Muscle layer of colon (tissue), 2 donors: Measurements from ENCODE around the gene NRROS.
"Not testable (repeated sequence)": the region's sequence is repeated elsewhere in the genome, so short reads cannot be mapped to it uniquely, and the experiment has no call there.

Experiments
- H3K27ac ChIP-seq: one replicate; pipeline ENCODE4 v1.7.0; 2013; ENCODE audit warnings: low read depth, mild to moderate bottlenecking, low read length, moderate library complexity
- H3K27me3 ChIP-seq, 2 donors: one replicate each; pipeline ENCODE4 v1.7.0; 2013; ENCODE audit warnings: low read length in 2 of 2, mild to moderate bottlenecking in 2 of 2; ENCODE audit not compliant: insufficient read depth in 2 of 2, control insufficient read depth in 1 of 2
- H3K36me3 ChIP-seq: one replicate; pipeline ENCODE4 v1.7.0; 2013; ENCODE audit warnings: mild to moderate bottlenecking, low read length; ENCODE audit not compliant: insufficient read depth
- H3K4me1 ChIP-seq: one replicate; pipeline ENCODE4 v1.7.0; 2013; ENCODE audit warnings: mild to moderate bottlenecking, low read length; ENCODE audit not compliant: insufficient read depth
- H3K4me3 ChIP-seq, 2 donors: one replicate each; pipeline ENCODE4 v1.7.0; 2013; ENCODE audit warnings: low read length in 2 of 2, low read depth in 1 of 2, mild to moderate bottlenecking in 1 of 2, moderate library complexity in 1 of 2
- H3K9ac ChIP-seq: one replicate; pipeline ENCODE4 v1.7.0; 2013; ENCODE audit warnings: low read length
- H3K9me3 ChIP-seq: one replicate; pipeline ENCODE4 v1.7.0; 2013; ENCODE audit warnings: mild to moderate bottlenecking, low read length
- donor health status: abdominal sarcoma.
- donor health status: Adenocarcinoma of cecum.

NRROS gene

GRCh38 chr3:196639483-196640296 lies at the start of gene NRROS:
Gene NRROS (plus strand): TSS chr3:196639694. CDS start chr3:196654540, 14,846 bp downstream.
- Histone ChIP-seq H3K27me3 (no peaks in the 10 kb centered on the region), H3K4me1 (peaks cover 9% of the 10 kb centered on the region), H3K9me3 (no peaks in the 10 kb centered on the region), H3K9ac (peak within 1 kb of the TSS; percentile 9), H3K36me3 (peaks cover 5% of the 10 kb centered on the region), H3K27ac (peak within 1 kb of the TSS; percentile 62), H3K4me3 (peak within 1 kb of the TSS; percentile 47 to 59)

- no peak overlapping the region for H3K4me3 ChIP-seq
- H3K27me3 ChIP-seq: no peaks in the 10 kb centered on the region
- no peaks in the 10 kb centered on the region for H3K36me3 ChIP-seq
- no peaks in the 10 kb centered on the region for H3K9me3 ChIP-seq
- H3K4me1 ChIP-seq: no peaks in the 10 kb centered on the region
- H3K9ac ChIP-seq: no peak overlapping the region
- no peak overlapping the region for H3K27ac ChIP-seq
These were observed 49.2 kb upstream of the NRROS start for GRCh38 chr3:196590279-196590678.

GRCh38 chr3:196596355-196596754 lies 43.1 kb upstream of the NRROS start:
- Histone ChIP-seq H3K27ac (no peak overlapping the region), H3K36me3 (no peaks in the 10 kb centered on the region), H3K4me1 (peaks cover 6% of the 10 kb centered on the region), H3K9me3 (no peaks in the 10 kb centered on the region), H3K4me3 (no peak overlapping the region), H3K27me3 (no peaks in the 10 kb centered on the region), H3K9ac (no peak overlapping the region)

- H3K4me1 ChIP-seq, H3K9ac ChIP-seq, H3K36me3 ChIP-seq, H3K9me3 ChIP-seq, H3K27ac ChIP-seq, H3K27me3 ChIP-seq: not testable (repeated sequence)
- H3K4me3 ChIP-seq: peak overlapping the region; percentile 39 to 57
These were observed 41.3 kb upstream of the NRROS start for GRCh38 chr3:196597971-196598733.

GRCh38 chr3:196599734-196600128 lies 39.8 kb upstream of the NRROS start:
- Histone ChIP-seq H3K4me1 (peaks cover 6% of the 10 kb centered on the region), H3K27me3 (no peaks in the 10 kb centered on the region), H3K27ac (no peak overlapping the region), H3K4me3 (no peak overlapping the region), H3K36me3 (no peaks in the 10 kb centered on the region), H3K9ac (no peak overlapping the region), H3K9me3 (no peaks in the 10 kb centered on the region)

GRCh38 chr3:196600359-196600758 lies 39.1 kb upstream of the NRROS start:
- Histone ChIP-seq H3K9me3 (no peaks in the 10 kb centered on the region), H3K4me3 (no peak overlapping the region)

GRCh38 chr3:196602673-196603072 lies 36.8 kb upstream of the NRROS start:
- Histone ChIP-seq H3K4me3 (no peak overlapping the region), H3K4me1 (no peaks in the 10 kb centered on the region), H3K36me3 (no peaks in the 10 kb centered on the region), H3K9me3 (no peaks in the 10 kb centered on the region), H3K27ac (no peak overlapping the region), H3K9ac (no peak overlapping the region), H3K27me3 (no peaks in the 10 kb centered on the region)

More at GRCh38 chr3:196600359-196600758, 39.1 kb upstream of the NRROS start:
- H3K27me3 ChIP-seq: no peaks in the 10 kb centered on the region
- no peaks in the 10 kb centered on the region for H3K36me3 ChIP-seq
- no peak overlapping the region for H3K27ac ChIP-seq
- H3K4me1 ChIP-seq: peaks cover 6% of the 10 kb centered on the region
- no peak overlapping the region for H3K9ac ChIP-seq

GRCh38 chr3:196603683-196604082 lies 35.8 kb upstream of the NRROS start:
- Histone ChIP-seq H3K9ac (no peak overlapping the region), H3K27ac (no peak overlapping the region), H3K9me3 (no peaks in the 10 kb centered on the region), H3K27me3 (no peaks in the 10 kb centered on the region), H3K36me3 (no peaks in the 10 kb centered on the region), H3K4me1 (no peaks in the 10 kb centered on the region), H3K4me3 (no peak overlapping the region)

GRCh38 chr3:196604548-196604947 lies 34.9 kb upstream of the NRROS start:
- Histone ChIP-seq H3K4me3 (no peak overlapping the region), H3K9ac (no peak overlapping the region), H3K27ac (no peak overlapping the region), H3K4me1 (peaks cover 3% of the 10 kb centered on the region), H3K36me3 (no peaks in the 10 kb centered on the region), H3K9me3 (no peaks in the 10 kb centered on the region), H3K27me3 (no peaks in the 10 kb centered on the region)

- Histone ChIP-seq H3K36me3 (no peaks in the 10 kb centered on the region), H3K27ac (no peak overlapping the region), H3K4me3 (no peak overlapping the region), H3K9ac (no peak overlapping the region), H3K9me3 (no peaks in the 10 kb centered on the region), H3K4me1 (peaks cover 23% of the 10 kb centered on the region), H3K27me3 (no peaks in the 10 kb centered on the region)
These were observed 30.8 kb upstream of the NRROS start for GRCh38 chr3:196608693-196609092.

GRCh38 chr3:196609343-196609775 lies 30.1 kb upstream of the NRROS start:
- no peak overlapping the region for H3K9ac ChIP-seq
- peaks cover 23% of the 10 kb centered on the region for H3K4me1 ChIP-seq
- H3K4me3 ChIP-seq: no peak overlapping the region
- no peaks in the 10 kb centered on the region for H3K9me3 ChIP-seq
- H3K36me3 ChIP-seq: no peaks in the 10 kb centered on the region
- H3K27ac ChIP-seq: no peak overlapping the region
- no peaks in the 10 kb centered on the region for H3K27me3 ChIP-seq
